Stimulated activated CD8-positive, alpha-beta memory T cell treated with anti-CD3 and anti-CD28 coated beads, Interleukin-4, amount 100 ng/mL, for 1 hour (primary cell): Measurements from ENCODE around the gene ACAN.

ENCODE experiments used
- DNase-seq, 2 donors: peaks; one replicate each; pipeline ENCODE4 v3.0.0-alpha.2; 2020; ENCODE audit warnings: low read depth in 2 of 2, low spot score in 1 of 2

Gene ACAN

DNA sequence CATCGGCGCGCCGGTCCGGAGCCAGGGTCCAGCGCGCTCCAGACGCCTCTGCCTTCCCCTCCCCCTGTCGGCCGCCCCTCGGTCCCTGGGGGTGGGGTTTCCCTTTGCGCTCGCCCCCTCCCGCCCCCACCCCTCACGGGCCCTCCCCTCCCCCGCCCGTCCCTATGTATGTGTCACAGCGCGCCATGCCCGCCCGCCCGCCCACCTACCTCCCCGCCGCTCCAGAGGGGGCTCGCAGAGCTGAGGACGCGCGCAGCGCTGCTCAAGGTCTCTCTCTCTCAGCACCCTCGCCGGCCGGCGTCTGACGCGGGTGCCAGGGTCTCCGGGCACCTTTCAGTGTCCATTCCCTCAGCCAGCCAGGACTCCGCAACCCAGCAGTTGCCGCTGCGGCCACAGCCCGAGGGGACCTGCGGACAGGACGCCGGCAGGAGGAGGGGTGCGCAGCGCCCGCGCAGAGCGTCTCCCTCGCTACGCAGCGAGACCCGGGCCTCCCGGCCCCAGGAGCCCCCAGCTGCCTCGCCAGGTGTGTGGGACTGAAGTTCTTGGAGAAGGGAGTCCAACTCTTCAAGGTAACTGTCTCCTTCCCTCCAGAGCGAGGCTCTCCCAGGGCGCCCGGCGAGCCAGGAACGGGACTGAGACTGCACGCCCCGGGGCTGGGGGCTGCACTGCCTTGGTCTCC is at the start of gene ACAN:
Gene ACAN, plus strand, starts transcription at position 196 of the 679 bp plus-strand sequence. CDS start 32,771 bp downstream, outside the sequence.
- no peak for DNase-seq

DNA sequence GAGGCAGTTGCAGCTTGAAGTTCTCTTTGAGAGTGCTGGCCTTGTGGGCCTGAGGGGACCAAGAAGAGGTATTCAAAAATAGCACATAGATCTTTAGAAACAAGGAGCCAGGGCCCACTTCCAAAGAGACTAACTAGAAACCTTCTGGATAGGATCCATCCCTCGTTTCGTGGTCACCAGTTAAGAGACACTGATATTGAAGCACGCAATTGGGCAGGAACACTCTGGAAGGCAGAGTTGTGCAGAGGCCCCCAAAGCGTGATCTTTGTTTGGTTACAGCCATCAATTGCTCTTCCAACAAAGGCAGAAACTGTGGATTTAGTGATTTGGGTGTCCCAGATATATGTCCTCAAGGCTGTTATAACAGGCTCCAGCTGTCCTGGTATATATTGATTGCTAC is 46.7 kb upstream of the ACAN start:
- DNase-seq, result no peak

DNA sequence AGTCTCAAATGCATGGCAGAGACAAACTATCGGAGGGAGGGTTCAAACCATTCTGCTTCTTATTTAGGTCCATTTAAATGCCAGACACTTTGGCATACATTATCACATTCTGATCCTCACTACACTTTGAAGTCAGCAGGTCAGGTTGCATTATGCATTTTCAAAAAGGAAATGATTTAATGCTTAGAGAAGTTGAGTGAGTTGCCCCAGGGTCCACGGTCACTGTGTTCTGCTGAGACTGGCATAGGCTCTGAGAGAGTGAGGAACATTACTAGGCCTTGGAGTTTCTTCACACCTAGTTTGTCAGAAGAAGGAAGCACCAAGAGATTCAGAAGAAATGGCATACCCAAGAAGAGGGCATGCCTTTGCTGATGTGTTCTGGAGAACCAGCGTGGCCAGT is 46.3 kb upstream of the ACAN start:
- DNase-seq, result no peak

DNA sequence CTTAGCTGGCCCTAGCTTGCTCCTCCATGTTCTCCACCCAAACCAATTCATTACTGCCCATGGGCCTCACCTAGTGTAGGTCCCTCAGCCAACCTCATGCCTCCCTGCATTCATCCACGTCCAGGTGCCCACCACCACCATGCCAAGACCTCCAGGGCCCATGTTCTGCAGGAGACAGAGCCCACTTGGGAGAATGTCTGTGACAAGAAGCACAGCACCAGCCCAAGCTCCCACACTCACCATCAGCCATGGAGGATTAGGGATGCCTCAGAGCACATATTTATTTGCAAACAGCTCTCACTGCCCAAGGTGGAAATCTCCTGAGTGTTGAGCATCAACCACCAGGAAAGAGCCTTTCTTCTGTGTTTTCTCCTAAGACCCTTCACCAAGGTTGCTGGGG is 43.4 kb upstream of the ACAN start:
- DNase-seq, result no peak

DNA sequence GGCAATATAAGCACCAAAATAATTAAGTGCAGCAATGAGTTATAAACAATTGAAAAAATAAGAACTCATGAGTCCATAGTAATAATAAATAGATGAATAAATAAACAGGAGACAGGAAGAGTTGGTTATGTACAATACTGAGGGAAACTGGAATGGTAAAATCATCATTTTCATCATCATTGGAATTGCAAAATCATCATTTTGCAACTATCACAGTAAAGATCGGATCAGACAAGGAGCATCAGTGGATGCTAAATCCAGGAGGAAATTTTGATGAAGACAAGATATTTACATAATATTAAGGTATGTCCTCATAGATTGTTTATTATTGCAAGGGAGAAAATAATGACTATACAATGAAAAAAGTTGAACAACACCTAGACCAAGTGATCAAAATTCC is 38.8 kb upstream of the ACAN start:
- no peak for DNase-seq

DNA sequence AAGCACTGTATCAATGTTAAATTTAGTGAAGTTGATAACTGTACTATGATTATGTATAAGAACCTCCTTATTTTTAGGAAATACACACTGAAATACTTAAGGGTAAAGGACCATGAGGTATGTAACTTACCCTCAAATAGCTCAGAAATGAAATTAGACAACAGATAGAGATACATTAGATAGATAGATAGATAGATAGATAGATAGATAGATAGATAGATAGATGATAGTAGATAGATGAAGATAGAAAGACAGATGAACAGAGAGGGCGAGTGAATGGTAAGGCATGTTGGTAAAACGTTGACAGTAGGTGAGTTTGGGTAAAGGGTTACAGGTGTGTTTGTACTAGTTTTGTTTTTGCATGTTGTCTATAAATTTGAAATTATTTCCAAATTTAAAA is 38.0 kb upstream of the ACAN start:
- DNase-seq, result no peak

DNA sequence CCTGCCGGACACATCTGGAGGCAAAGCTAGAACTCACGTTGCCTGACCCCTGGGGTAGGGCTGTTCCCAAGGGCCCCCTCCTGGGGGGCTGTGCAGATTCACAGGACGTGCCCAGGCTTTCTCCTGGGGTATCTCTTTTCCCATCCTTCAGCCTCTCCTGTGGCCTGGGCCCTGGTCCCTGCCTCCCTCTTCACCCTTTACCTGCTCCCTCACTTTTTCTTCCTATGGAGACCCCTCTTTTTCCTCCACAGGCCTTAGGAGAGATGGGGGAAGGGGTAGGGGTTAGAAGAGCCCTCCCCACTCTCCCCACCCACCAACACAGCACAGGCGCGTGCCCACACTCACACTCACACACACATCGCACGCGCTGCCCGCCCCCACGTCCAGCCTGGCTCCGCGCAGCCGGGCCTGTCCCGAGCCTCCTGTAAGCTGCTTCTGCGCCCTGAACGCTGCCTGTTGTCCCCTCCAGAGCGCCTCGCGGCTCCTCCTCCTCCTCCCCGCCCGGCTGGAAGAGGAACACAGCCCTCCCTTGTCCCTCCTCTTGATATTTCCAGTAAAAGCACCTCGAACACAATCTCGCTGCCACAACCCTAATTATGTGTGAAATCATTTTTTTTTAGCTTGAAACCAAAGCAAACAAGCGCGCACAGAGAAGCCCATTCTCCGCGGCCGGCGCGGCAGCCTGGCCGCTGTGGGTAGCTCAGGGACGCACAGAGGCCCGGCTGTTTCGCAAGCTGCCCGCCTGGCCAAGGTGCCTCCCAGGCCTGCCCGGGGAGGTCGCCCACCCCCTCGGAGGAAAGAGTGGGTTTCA is 33.9 kb upstream of the ACAN start:
- DNase-seq, result no peak

DNA sequence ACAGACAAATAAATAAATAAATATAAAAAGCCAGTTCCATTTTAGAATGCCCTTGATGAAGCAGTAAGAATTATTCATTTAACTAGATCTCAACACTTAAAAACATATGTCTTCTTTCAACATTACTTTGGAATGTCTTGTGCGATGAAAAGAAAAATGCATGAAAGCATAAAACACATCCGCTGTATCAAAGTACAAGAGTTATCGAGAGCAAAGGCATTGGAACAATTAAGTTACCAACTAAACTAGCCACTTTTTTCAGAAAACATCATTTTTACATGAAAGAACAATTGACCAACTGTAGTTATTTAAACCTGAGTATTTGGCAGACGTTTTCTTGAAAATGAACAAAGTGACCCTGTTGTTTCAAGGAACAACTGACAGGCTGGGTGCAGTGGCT is 27.5 kb upstream of the ACAN start:
- DNase-seq, result no peak

DNA sequence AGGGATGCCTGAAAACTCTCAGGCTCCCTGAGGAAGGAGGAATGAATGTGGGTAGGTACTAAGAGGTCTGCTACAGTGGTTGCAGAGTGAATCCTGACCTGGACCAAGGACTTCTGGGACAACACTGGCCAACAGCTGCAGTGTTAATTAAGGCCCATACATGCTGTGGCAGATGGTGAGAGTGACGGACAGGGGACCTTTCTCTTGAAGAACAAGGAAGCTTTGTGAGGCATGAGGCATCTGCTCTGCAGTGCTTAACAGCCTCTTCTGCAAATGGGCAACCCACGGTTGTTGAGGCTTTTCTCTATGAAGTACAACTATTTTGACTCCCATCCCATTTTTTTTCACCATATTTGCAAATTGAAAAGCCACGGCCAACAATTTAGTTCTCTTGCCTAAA is 26.6 kb upstream of the ACAN start:
- DNase-seq, result no peak

DNA sequence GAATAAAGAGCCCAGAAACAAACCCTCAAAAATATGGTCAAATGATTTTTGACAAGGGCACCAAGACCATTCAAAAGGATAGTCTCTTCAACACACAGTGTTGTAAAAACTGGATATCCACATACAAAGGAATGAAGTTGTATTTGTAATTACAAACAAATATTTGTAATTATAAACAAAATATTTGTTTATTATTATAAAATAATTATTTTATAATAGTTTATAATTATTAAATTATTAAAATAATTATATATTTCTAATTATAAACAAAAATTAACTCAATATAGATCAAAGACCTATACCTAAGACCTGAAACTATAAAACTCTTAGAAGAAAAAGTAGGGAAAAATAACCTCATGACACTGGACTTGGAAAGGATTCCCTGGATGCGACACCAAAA is 23.3 kb upstream of the ACAN start:
- DNase-seq, result no peak

DNA sequence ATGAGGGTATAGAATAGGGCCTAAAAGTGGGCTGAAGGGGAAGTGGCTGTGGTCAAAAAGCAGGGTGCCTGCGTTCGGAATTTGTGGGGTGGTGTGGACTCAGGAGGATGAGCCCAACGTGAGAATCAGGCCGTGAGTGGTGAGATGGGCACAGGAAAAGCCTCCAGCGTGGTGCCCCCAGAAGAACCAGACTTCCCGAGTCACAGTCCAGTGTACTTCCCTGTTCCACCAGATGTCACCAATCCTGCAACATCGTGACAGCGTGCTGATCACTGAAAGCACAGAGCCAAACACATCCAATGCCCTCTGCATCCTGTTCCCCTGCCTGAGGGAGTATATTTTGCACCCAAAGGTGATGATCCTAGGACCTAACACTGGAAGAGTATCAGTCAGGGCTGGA is 20.8 kb upstream of the ACAN start:
- no peak for DNase-seq

DNA sequence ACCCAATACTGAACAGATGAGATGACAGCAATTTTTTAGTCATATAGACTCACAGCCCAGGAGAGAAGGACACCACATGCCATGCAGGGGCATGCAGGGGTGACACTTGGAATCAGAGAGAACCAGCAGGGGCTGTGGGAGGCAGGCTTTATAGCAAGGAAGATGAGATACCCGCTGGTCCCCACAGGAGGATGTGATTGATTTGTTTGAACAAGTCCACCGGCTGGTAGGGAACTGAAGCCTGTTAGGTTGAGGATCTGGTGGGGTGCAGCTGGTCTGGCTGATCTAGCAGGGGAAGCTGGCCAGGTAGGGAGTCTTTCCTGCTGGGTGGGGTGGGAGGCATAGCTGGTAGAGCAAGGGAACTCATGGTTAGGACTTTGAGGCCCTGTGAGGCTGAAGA is 18.0 kb upstream of the ACAN start:
- DNase-seq, result no peak

DNA sequence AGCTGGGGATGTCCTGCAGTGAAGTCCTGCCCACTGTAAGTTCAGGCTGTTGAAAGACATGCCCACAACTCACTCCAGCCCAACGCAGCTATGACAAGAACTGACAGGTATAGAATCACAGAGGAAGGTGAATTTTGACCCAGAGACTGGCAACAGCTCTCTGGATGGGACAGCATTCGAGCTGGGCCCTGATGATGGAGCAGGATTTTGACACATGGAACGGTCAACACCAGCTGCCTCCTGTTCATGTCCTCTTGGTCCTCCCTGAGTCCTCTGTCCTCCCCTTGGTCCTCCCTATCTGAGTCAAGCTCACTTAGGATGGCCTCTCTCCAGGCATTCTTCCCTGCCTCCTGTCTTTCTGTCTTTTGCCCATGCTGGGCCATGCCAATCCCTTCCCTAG is 15.2 kb upstream of the ACAN start:
- no peak for DNase-seq

DNA sequence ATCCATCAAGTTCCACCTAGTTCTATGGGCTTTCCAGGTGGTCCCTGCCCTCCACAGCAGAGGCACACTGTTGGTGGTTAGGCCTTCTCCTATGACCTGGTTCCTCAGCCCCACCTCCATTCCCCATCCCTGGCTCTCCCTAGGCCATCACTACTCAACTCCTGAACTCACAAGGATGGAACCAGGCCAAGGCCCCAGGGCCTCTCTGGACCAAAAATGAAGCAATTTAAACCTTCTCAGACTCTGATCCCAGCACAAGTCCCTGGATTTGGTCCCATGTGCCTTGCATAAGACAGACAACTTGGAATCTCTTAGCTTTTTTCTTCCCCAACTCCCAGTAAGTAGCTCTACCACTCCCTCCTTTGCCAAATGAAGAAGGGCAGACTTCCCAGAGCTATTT is 14.4 kb upstream of the ACAN start:
- no peak for DNase-seq

DNA sequence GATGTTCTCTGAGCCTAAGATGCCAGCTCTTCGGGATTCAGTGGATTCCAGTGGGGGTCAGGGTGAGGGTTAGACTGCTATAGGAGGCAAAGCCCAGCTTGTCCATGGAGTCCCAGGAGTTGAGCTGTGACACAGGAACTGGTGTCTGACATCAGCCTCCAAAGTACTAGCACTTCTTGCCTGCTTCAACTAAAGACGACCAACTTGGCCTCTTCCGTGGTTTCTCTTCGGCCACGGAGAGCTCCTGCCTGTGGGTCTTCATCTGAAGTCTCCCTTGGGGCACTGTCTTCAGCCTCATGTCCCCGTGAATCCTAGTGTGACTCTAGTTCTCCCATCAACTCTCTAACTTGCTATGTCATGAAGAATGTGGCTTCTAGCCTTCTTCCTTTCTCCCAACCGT is 12.8 kb upstream of the ACAN start:
- no peak for DNase-seq

DNA sequence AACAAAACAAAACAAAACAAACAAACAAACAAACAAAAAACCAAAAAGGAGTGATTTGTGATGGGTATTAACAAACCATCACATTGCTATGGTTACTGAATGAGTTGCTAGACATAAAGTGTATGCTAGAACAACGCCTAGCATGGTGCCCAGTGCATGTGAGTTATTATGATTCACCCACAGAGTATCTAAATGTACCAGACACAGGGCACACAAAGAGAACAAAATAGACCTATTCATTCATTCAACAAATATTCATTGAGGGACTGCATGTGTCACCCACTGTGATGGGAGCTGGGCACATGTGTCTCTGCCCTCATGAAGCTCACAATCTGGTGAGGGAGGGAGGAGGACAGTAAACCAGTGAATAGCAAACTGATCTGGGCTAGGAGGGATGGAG is 11.6 kb upstream of the ACAN start:
- DNase-seq, result no peak

DNA sequence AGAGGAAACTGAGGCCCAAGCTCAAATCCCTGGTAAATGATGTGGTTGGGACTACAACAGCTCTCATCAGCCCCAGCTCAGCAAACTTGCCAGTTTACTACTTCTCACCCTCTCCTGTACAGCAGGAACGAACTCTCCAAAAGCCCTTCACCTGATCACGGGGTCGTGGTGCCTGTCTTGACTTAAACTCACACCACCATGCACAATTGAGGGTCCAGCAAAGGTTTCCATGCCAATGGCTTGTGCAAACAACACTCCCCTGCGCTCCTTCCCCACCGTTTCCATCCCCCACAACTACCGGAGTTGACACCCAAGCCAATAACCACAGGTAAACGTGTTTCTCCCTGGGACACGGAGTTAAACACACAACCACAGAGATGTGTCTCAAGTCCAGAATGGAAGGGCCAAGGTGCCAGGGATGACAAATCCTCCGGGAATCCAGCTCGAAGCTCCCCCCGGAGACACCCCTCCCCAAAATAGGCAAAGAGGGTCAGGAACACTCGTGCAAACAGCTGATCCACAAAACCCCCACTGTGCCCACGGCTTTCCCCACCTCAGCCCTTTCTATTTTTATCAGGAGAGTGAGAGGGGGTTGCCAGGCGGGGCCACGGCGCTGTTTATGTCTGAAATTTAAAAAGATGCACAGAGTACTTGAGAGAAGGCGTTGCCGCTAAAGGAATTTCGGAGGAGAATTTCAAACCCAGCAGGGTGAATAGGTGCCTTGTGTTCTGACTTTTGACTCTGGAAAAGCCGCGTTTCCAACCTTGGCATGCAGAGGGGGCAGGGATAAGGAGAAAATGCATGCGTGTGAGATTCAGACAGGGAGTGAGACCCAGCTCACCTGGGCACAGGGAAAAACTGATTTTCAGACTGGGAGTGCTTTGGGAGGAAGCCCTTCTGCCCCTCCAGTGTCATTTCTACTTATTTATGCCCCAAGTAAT is 10.6 kb upstream of the ACAN start:
- no peak for DNase-seq

DNA sequence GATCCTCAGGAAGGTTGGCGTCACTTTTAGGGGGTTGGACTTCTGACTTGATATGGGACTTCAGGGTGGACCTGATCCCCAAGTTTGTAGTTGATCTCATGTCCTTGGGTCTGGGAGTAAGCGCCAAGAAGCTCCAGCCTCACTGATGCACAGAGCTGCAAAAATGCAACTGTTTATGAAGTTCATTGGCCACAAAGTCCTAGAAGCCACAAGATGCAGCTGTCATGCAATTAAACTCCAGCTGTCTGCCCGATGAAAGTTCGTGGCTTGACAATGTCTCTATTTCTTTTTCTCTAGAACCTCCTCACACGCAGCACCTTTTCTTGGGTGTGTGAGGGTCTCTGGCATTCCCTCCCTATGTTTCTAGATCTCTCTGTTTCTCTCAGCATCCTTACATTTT is 9.2 kb upstream of the ACAN start:
- DNase-seq, result no peak

DNA sequence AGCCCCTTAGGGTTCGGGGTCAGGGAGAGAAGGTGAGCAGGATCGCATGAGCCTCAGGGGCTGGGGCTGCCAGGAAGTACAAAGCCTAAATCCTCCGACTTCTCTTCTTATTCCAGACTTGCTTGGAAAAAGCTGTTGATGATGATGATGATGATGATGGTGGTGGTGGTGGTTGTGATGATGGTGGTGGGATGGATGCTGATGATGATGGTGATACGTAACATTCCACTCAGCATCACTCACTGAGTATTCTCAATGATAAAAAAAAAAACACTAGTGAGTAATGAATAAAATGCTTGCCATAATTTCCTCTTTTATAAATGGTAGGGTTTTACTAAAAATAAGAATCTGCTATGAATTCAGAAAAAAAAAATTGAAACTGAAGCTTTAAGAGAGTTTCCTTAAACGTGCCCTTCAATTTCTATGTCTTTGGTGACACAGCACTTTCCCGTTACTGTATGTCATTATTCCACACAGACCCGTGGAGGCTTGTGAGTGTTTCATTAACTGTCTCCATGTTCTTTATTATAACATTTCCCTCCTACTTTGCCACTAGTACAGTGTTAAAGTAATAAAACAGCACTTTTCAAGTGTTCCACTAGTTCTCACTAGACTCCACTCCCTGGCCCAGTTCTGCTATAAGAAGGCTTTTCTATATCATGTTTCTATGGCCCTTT is 5.4 kb upstream of the ACAN start:
- DNase-seq, result no peak

DNA sequence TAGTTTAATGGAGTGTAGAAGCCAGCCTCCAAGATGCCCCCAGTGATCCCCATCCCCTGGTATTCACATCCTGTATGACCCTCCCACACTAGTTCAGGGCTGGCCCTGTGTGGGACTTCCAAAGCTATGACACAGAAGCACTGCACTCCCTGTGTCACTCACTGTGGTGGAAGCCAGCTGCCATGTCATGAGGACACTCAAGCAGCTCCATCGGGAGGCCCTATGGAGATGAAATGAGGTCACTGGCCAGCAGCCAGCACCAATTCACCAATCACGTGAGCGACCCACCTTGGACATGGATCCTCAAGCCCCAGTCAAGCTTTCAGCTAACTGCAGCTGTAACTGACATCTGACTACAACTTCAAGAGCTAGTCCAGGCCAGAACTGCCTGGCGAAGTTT is 3.9 kb upstream of the ACAN start:
- DNase-seq, result no peak

DNA sequence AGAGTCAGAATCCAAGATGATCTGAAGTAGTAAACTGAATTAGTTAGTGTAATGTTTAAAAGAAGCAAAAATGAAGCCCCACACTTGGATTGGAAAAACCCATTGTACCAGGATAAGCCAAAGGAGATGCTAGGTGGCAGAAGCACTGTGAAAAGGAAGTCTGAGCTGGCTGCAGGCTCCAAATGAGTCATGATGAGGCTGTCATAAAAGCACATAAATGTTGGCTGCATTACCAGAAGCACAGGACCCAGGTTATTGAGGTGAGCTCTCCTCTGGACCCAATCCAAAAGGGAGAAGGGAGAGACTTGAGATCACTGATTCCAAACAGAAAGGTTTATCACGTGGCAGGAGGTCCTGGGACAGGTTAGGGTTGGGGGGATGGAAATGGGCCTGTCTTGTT is 3.2 kb upstream of the ACAN start:
- no peak for DNase-seq
